Activated CD4-positive, alpha-beta T cell treated with anti-CD3 and anti-CD28 coated beads, Interleukin-2, amount 50 U/mL, for 16 hours (primary cell): ENCODE results near the gene SRGN.
"Not testable (repeated sequence)": the region's sequence is repeated elsewhere in the genome, so short reads cannot be mapped to it uniquely, and the experiment has no call there.

ENCODE experiments used
- DNase-seq: peaks from one replicate; pipeline ENCODE4 v3.0.0-alpha.2; 2020

The SRGN gene

GRCh38 chr10:69091143-69091651, 3.3 kb downstream of the SRGN start:
- DNase-seq: no peak

GRCh38 chr10:69092959-69093850, 5.3 kb downstream of the SRGN start:
- peak; percentile 92 for DNase-seq

- no peak for DNase-seq
Measured at GRCh38 chr10:69093933-69094332, 6.0 kb downstream of the SRGN start.

DNA sequence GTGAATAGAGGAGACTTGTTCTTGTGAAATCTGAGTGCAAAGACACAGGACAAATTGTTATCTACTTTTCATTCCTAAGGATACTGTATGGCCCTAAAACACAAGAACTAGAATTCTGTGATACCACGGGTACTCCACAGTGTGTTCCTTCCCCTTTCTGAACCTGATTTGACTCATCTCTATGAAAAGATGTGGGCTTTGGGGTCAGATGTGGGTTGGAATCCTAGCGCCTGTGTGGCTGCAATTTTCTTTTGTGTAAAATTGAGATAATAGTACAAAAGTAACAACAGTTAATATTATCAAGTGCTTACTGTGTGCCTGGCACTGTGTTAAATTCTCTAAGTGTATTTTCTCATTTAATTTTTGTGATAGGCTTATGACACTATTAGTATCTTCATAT, 8.1 kb downstream of the SRGN start:
- DNase-seq: no peak

DNA sequence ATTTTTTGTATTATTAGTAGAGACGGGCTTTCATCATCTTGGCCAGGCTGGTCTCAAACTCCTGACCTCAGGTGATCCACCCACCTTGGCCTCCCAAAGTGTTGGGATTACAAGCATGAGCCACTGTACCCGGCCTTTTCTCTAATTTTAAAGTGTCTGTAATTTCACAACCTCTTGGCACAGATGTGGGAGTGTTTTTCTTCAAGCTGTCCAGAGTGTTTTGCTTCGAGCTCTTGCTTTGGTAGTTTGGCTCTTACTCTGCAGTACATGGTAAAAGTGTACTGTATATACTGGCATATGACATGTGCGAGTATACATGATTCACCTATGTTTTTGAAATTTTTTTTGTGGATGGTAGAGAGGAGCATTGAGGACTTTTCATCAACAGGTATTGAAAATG, 9.8 kb downstream of the SRGN start:
- DNase-seq: no peak

DNA sequence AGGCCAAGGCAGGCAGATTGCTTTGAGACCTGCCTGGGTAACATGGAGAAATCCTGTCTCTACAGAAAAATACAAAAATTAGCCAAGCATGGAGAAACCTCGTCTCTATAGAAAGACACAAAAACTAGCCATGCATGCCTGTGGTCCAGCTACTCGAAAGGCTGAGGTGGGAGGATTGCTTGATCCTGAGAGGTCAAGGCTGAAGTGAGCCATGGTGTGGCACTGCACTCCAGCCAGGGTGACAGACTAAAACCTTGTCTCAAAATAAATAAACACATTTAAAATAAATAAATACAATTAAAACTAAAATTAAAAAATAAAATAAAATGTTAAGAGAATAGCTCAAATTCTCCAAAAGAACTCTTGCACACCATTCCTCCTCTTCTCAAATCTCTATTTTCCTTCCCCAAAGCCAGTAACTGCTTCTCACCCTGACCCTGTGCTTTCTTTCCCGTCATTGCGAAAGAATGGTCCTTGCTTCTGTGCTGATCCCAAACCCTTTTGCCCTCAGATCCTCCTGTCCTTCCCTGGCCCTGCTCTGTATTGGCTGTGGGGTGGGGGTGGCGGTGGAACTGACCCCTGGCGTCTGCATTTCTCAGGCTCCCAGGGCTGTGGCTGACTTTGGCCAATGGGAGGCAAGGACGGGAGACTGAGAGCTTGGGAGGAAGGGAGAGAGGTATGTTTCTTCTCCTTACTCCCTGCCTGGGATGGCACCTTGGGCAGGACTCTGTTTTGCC, 12.4 kb downstream of the SRGN start:
- DNase-seq: no peak

DNA sequence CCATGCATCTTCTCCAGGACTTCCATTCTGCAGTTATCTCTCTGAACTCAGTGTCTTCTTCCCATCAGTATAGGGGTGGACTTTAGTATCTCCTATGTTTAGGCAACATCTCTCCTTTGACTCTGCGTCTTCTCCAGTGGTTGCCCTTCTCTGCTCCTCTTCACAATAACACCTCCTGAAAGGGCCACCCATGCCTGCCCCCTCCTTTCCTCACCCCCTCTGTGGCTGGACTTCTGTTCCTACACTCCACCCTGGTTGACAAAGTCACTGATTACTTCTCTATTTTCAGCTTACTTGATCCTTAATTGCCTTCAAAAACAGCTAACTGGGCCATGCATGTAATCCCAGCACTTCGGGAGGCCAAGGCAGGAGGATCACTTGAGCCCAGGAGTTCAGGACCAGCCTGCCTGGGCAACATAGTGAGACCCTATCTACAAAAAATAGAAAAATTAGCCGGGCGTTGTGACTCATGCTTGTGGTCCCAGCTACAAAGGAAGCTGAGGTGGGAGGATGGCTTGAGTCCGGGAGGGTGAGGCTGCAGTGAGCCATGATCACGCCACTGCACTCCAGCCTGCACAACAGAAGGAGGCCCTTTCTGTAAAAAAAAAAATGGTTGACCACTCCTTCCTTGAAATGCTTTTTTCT, 13.7 kb downstream of the SRGN start:
- peak; percentile 52 for DNase-seq

DNA sequence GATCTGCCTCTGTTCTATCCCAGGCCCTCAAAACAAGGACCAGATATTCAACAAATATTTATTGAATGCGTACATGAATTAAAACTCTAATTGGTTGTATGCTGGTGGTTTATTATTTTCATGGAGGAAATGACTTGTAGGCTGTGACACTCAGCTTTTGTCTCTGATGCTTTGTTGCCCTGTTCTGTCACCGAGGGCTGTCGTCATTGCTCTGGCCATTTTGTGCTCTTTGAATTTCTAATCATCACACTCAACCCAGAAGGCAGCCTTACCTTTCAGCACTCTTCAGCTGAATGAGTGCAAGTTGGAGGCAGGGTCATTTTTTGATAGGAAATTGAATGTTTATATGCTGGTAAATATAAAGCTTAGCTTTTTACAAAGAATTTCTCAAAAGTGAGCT, 14.5 kb downstream of the SRGN start:
- DNase-seq: no peak

- no peak for DNase-seq
Measured at GRCh38 chr10:69103784-69104183, 15.9 kb downstream of the SRGN start.

DNA sequence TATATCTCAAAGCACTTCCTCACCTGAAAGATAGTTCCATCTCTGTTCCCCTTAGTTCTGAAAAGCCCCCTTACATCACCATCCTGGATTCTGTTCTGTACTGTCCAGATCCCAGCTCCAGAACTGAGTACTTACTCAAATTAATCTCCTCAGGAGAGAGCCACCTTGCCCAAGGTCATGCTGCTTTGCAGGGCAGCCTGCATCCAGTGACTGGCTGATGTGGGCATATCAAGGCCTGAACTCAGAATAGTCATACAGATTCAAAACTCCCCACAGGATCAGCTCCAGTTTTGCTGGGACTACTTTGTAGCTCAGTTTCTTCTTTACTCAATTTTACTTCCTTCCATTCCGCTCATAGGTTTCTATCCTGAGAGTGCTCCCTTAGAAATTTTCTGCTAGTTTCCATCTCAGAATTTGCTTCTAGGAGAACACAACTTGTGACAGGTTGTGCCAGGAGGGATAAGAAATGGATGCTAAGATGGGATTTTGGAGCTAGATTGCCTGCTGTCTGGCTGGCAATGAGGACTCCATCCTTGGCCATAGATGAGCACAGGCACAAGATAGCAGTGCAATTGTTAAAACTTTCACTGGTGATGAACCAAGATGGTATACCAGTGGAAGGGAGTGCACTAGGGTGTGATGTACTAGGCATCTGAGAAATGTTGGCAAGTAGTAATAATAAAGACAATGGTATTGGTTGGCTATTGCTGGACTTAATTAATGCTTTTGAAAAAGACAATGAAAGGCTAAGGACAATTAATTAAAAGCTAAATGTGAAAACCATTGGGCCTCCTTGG, 17.3 kb downstream of the SRGN start:
- no peak for DNase-seq

GRCh38 chr10:69107176-69107490, 19.2 kb downstream of the SRGN start:
- no peak for DNase-seq

GRCh38 chr10:69107699-69108098, 19.8 kb downstream of the SRGN start:
- DNase-seq: no peak

- no peak for DNase-seq
Measured at GRCh38 chr10:69119896-69120295, 32.0 kb downstream of the SRGN start.

GRCh38 chr10:69123306-69123746, 35.4 kb downstream of the SRGN start:
- no peak for DNase-seq

- DNase-seq: peak; percentile 99
Measured at GRCh38 chr10:69123747-69124562, 36.1 kb downstream of the SRGN start, which contains the start of gene VPS26A. TSS of gene VPS26A (plus strand) at chr10:69124178. CDS start at chr10:69124278, 100 bp downstream.

GRCh38 chr10:69124563-69125268, 36.8 kb downstream of the SRGN start:
- peak; percentile 80 for DNase-seq

GRCh38 chr10:69125554-69125953, 37.7 kb downstream of the SRGN start:
- DNase-seq: no peak

DNA sequence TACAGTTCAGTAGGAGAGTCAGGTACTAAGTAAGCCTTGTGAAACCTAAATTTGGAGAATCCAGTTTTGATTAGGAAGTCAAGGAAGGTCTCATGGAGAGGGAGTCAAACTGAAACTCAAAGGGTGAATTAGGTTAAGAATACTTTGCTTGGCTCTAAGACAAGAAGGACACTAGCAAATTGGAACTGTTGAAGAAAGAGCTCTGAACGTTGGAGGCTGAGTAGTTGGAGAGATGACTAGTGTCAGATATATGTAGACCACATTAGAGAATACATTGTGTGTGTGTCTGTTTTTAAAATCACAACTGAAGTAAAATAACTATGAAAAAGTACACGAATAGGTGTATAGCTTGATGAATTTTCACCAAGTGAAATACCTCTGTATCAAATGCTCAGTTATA, 42.3 kb downstream of the SRGN start:
- DNase-seq: no peak

DNA sequence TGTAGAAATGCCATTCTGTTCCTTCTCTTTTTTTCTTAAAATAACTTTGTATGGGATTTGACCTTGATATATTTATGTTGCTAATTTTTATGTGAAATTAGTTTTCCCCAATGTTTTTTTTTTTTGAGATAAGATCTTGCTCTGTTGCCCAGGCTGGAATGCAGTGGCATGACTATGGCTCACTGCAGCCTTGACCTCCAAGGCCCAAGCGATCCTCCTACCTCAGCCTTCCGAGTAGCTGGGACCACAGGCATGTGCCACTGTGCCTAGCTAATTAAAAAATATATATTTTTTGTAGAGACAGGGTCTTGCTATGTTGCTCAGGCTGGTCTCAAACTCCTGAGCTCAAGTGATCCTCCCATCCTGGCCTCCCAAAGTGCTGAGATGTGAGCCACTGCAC, 52.1 kb downstream of the SRGN start:
- DNase-seq: no peak

- no peak for DNase-seq
Measured at GRCh38 chr10:69141304-69141703, 53.4 kb downstream of the SRGN start.

GRCh38 chr10:69142074-69142473, 54.2 kb downstream of the SRGN start:
- DNase-seq: not testable (repeated sequence)
